HG03064 (cell line): ENCODE results near the gene INTS12.
"Not testable (repeated sequence)": the region's sequence is repeated elsewhere in the genome, so short reads cannot be mapped to it uniquely, and the experiment has no call there.

Experiments used
- ATAC-seq: cut with Tn5 transposase; IDR thresholded peaks from one replicate; pipeline ENCODE4 v1.9.1; 2021; ENCODE audit warnings: low read depth; ENCODE audit not compliant: unreplicated experiment

The INTS12 gene

DNA sequence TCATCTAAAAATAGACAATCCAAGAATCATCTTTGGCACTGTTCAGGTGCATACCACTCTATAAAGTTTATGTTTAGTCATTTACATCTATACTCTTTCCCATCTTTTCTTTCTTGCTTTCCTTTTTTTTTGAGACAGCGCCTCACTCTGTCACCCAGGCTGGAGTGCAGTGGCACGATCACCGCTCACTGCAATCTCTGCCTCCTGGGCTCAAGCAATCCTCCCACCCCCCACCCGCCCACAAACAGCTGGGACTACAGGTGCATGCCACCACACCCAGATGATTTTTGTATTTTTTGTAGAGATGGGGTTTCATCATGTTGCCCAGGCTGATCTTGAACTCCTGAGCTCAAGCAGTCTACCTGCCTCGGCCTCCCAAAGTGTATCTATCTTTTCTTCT lies 13.7 kb downstream of the INTS12 start:
- not testable (repeated sequence) for ATAC-seq

DNA sequence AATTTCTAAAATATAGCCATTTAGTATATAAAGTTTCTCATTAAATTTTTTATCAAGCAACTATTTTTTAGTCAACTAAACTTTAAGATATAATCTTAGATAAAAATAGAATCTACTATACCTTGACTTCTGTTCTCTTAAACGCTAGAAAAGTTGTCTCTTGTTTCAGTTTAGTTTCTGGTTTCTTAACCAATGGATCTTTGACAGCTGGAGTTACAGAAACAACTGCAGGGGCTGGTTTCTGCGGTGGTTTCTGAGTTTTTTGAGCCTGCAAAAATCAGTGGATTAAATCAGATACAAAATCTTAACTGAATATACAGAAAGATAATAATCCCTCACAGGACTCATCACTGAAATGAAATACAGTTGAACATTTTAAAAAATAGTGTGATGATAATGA lies 21.9 kb downstream of the INTS12 start:
- no peak for ATAC-seq

DNA sequence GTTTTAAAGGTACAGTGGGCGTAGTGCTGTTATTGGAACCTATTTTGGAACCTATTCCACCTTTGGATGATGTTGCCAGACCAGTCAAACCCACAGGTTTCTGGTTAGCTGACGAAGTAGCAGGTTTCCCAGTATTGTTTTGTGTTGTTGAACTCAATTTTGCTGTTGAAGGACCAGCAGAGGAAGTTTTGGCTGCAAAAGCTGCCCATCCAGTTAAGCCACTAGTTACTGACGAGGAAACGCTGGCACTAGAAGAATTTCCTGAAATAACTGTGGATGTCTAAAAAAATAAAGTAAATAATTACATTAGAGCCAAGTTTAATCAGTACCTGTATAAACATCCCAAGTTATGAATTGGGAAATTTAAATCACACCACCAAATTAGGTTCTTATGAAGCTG lies 25.5 kb downstream of the INTS12 start:
- no peak for ATAC-seq

GRCh38 chr4:105679186-105679585 lies 29.3 kb downstream of the INTS12 start:
- no peak for ATAC-seq

DNA sequence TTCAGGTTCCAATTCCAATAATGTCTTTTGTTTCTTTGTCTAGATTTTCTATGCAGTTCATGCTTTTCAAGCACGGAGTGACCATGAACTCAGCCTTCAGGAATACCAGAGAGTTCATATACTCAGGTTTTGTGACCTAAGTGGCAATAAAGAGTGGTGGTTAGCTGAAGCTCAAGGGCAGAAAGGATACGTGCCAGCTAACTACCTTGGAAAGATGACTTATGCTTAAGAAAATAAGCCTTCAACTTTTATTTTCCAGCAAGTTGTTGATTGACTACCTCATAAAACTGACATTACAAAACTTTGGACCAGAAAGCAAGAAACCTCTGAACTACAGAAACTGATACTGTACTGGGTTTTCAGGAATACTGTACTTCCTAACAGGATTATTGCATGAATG lies 30.8 kb downstream of the INTS12 start:
- ATAC-seq, result no peak

GRCh38 chr4:105674011-105674410 lies 34.5 kb downstream of the INTS12 start:
- no peak for ATAC-seq

- no peak for ATAC-seq
Observed at GRCh38 chr4:105671301-105671700, 37.2 kb downstream of the INTS12 start.

DNA sequence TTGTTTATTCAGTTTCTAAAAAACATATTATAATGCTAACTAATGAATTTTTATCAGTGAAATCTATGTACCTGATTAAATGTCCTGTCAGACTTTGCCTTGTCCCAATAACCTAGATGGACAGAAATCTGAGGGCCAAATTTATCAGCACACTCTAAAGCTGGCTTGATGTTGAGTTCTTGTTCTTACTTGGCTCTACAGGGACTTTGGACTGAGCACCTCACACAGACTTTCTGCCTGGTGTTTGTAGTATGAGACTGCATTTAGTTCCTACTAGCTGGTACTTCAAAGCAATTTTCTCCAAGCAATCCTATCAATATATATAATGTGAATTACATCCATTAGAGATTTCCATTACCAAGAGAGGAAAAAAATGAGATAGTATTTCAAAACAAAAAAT lies 37.8 kb downstream of the INTS12 start:
- ATAC-seq, result no peak

GRCh38 chr4:105666693-105667092 lies 41.8 kb downstream of the INTS12 start:
- no peak for ATAC-seq

DNA sequence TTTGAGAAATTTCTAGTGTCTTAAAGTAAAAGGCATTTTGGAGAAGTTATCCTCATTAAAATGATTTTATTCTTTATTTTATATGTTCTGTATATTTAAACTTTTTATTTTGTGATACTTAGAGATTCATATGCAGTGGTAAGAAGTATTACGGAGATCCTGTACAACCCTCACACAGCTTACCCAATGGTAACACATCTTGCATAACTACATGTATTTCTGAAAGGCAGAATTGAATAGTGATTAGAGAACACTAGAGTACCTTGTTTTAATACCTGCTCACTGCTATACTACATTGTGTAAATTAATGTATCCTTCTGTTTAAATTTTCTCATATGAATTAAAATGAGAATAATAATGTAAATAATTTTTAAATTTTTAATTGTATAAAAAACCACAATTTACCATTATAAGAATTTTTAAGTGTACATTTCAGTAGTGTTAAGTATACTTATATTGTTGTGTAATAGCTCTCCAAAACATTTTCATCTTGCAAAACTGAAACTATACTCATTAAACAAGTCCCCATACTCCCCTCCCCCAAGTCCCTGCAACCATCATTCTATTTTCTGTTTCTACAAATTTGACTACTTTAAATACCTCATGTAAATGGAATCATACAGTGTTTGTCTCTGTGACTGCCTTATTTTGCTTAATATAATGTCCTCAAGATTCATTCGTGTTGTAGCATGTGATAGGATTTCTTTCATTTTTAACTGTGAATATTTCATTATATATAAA lies 45.4 kb downstream of the INTS12 start:
- no peak for ATAC-seq

DNA sequence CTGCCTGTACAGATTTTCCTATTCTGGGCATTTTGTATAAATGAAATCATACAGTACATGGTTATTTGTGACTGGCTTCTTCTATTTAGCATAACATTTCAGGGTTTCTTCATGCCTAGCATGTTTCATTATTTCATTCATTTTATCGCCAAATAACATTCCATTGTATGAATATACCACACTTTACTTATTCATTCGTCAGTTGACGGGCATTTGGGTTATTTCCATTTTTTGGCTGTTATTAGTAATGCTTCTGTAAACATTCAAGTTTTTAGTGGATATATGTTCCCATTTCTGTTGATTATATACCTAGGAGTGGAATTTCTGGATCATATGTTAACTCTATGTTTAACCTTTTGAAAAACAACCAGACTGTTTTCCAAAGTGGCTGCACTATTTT lies 47.5 kb downstream of the INTS12 start:
- ATAC-seq, result no peak

- no peak for ATAC-seq
Observed at GRCh38 chr4:105659190-105659589, 49.3 kb downstream of the INTS12 start.

GRCh38 chr4:105657117-105657765 lies 51.2 kb downstream of the INTS12 start:
- ATAC-seq, result no peak

DNA sequence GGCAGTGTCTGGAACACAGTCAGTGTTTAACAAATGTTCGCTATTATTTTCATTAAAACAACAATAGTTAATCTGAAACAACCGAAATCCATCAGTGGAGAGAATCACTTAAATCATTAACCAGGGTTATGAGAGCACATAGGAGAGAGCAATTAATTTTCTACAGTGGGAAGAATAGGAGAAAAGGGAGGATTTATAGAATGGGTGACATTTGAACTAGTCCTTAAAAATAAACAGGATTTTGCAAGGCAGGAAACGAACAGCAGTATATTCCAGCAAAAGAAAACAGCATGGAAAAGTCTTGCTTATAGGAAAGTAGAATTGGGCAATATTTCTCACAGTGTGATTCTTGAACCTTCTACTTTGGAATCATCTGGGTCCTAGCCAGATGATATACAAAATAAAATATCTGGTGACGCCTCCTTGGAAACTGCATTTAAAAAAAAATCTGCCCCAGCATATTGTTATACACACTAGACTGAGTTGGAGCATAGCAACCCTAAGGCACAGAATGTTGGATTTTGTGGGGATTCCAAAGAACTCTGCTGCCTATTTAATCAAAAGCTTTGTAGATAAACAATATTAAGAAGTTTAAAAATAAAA lies 56.1 kb downstream of the INTS12 start:
- no peak for ATAC-seq

DNA sequence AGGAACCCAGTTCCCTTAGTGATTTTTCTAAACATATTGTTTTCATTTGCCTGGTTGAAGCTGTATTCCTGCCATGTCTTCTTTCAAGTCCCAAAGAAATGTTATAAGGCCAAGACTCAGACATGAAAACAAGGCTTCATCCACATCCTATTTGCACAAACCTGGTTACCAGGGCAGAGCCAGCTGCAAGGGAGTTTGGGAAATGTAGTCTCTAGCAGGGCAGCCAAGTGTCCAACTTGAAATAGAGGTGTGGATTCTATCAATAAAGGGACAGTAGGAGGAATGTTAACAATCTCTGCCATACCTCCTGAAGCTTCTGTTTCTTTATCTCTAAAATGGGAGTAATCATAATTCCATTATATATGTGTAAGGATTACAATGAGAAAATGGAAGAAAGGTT lies 56.6 kb downstream of the INTS12 start:
- no peak for ATAC-seq

DNA sequence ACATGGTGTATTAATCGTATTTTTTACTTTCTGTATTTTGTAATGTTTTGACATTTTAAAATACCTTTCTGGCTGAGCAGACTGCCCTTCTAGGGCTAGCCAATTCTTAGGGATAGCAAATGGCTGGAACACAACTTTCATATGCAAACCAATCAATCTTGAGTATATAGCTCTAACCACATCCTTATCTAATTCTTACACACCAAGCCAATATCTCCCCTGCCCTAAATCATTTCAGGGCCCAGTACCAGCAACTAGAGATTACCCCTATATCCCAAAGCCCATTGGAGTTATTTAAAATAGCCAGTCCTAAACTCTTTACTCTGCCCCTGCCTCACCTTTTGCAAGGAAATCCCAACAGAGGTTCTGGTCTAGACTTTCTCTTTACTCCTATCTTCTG lies 58.3 kb downstream of the INTS12 start:
- ATAC-seq, result no peak

DNA sequence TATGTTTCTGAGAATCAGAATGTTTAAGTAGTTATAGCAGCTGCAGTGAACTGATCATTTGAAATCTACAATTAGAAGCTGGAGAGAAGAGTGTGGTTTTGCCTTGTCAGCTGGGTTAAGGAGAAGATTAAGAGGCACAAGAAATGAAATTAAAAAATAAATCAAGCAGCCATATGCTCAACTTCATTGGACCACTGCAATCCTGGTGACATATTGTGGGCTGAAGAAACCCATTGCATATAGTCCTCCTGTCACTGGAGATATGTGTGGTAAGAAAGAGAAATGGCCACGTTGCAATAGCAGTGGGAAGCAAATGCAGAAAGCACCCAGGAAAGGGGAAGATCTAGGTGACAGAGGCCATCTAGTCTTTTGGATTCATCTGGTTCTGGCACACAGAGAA lies 63.0 kb downstream of the INTS12 start:
- no peak for ATAC-seq

DNA sequence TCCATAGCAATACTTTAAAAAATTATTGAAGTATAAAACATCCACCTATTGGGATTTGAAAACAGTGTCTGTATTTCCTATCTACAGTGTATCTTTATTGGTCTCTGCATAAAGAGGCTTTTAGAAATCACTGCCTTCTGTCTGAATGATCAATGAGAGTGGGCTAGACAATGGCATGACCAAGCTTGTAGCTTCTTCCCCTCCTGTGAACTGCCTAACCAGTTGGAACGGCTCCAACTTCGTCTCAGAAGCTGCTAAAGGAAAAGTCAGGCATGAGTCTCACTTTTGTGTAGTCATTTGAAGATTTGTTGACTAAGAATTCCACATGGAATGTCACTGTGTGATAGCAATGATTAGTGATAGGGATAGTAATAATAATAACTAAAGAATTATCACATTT lies 64.2 kb downstream of the INTS12 start:
- ATAC-seq, result no peak

DNA sequence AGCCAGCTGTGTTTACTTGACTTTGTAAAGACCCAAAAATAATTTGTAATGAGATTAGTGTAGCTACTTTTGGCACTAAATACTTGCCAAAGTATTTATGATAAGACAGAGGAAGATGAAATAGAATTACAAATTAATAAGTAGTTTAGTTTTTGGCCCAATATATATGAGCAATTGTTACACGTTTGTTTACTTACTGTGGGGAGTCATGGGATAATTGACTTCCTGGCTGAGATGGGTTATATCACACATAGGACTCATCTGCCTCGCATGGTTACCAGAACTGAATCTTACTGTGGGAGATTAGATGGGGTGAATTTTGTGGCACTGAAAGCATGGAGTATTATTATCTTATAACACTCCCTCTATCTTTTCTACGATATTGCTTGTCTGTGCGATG lies 66.6 kb downstream of the INTS12 start:
- ATAC-seq, result no peak

GRCh38 chr4:105637408-105638176 lies 70.9 kb downstream of the INTS12 start:
- ATAC-seq, result peak; percentile 69

DNA sequence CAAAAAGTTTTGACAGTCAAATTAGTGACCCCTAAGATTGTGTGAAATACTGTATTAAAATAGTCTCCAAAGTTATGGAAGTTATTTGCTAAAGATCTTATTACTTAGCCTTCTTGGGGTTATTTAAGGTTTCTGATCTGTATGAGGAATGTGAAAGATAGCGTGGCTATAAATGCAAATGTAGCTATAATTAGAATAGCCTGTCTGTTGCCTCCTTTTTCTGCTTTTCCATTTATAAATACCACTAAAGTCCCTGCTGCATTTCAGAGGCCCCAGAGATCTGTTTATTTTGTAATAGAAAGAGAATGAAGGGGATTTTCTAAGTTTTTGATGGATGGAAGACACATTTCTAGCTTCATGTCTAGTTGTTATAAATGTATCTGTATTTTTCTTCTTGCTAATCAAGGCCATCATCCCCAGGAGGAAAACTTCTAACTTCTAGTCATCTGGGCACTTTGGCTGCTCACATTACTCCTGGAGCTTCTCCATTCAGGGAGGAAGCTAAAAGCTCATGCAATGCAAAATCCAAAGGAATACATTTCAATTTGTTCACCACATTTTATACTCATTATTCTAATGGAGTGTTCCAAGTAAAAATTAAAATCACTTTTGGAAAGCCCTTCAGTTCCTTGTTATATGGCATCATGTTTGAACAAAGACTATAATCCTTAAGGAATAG lies 73.9 kb downstream of the INTS12 start:
- no peak for ATAC-seq
